ENCODE data around the gene PARD3B. TPM values are rescaled to one million over a fixed set of nuclear protein-coding genes. Genes with fewer than 3 reads are reported as not detected.

PARD3B gene
- total and polyA plus RNA-seq, 2 of the 8 experiments (the other 6 are each of a cell fraction or from before 2014, with no cell fraction given) = 1.2 to 5.7 TPM

GRCh38 chr2:205052781-205053180, 507.5 kb downstream of the PARD3B start (continued):
- no peak for TF ChIP-seq GABPA (IDR thresholded peaks at IDR 0.05; ENCODE audit: borderline replicate concordance, insufficient read depth, low read length)
- TF ChIP-seq RAD21 (IDR thresholded peaks at IDR 0.05 in 1 of 2, conservative IDR thresholded peaks at IDR 0.05 in 1 of 2; ENCODE audit: low read depth in 2 of 2, low read length in 2 of 2) = no peak
- TF ChIP-seq SIX5 (IDR thresholded peaks at IDR 0.05; ENCODE audit: low read depth, low read length) = no peak
- no peak for TF ChIP-seq FOSL1 (IDR thresholded peaks at IDR 0.05; ENCODE audit: insufficient read depth, low read depth, low read length)
- TF ChIP-seq KDM5A (IDR thresholded peaks at IDR 0.05; ENCODE audit: low read length) = no peak
- no peak for TF ChIP-seq SIRT6 (IDR thresholded peaks at IDR 0.05; ENCODE audit: low read length)
- no peak for TF ChIP-seq ATF2 (IDR thresholded peaks at IDR 0.05; ENCODE audit: low read length)

All from H1 (cell line).